Kidney (tissue), 14 donors: ENCODE results near the gene HMCES. TPM values are rescaled to one million over a fixed set of nuclear protein-coding genes. Genes with fewer than 3 reads are reported as not detected.
A peak's percentile ranks its signal among the peaks of the same experiment; 100 is the strongest.

Experiments used
- DNase-seq, 5 donors: peaks; one replicate each; pipeline ENCODE4 v3.0.0-alpha.2; 2013 to 2020
- FAIRE-seq: peaks from 2 replicates; lab custom pipeline; 2012; peaks lifted over from hg19 to GRCh38; lab: Jason Lieb, UNC
- H3K27ac ChIP-seq, 2 donors: one replicate each; pipeline ENCODE4 v1.7.0; 2013; ENCODE audit warnings: low read depth in 2 of 2, low read length in 2 of 2, inconsistent platforms in 1 of 2
- H3K27me3 ChIP-seq: one replicate; pipeline ENCODE4 v1.7.1; 2013; ENCODE audit warnings: low read length, inconsistent platforms; ENCODE audit not compliant: control insufficient read depth, insufficient read depth
- H3K36me3 ChIP-seq, 3 donors: one replicate each; pipeline versions ENCODE4 v1.7.0 to v1.7.1; 2013; ENCODE audit warnings: low read length in 3 of 3, control low read depth in 1 of 3, inconsistent platforms in 1 of 3; ENCODE audit not compliant: insufficient read depth in 3 of 3, control insufficient read depth in 2 of 3
- H3K4me1 ChIP-seq, 3 donors: one replicate each; pipeline versions ENCODE4 v1.7.0 to v1.7.1; 2013; ENCODE audit warnings: low read length in 3 of 3, inconsistent platforms in 1 of 3, low read depth in 1 of 3; ENCODE audit not compliant: control insufficient read depth in 2 of 3, insufficient read depth in 2 of 3
- H3K4me3 ChIP-seq, 3 donors: one replicate each; pipeline versions ENCODE4 v1.7.0 to v1.8.1; 2013; ENCODE audit warnings: low read length in 3 of 3, control low read depth in 1 of 3, inconsistent platforms in 1 of 3
- H3K9ac ChIP-seq, 3 donors: one replicate each; pipeline versions ENCODE4 v1.7.0 to v1.7.1; 2013; ENCODE audit warnings: low read length in 3 of 3, control low read depth in 1 of 3, inconsistent platforms in 1 of 3
- H3K9me3 ChIP-seq, 3 donors: one replicate each; pipeline versions ENCODE4 v1.7.0 to v1.7.1; 2013; ENCODE audit warnings: low read length in 3 of 3, control low read depth in 1 of 3, inconsistent platforms in 1 of 3; ENCODE audit not compliant: control insufficient read depth in 2 of 3, insufficient read depth in 1 of 3
- CTCF ChIP-seq: IDR thresholded peaks from 3 replicates; pipeline ENCODE4 v1.5.1; 2012; ENCODE audit warnings: mild to moderate bottlenecking, moderate library complexity, borderline replicate concordance; ENCODE audit not compliant: insufficient read depth; ENCODE audit errors: extremely low read depth
- intact Hi-C: fragments of 100-400 bp; cut with DNase I; formaldehyde crosslinking; loops from one replicate; pipeline ENCODE4 v1.11.1; 2022
- polyA plus RNA-seq: library from polyadenylated mRNA; stranded (reverse); fragments of 350-450 nt; fragmentation: Illumina TruSeq; extraction: RNeasy Lipid Tissue Mini Kit (QIAGEN cat#74804); gene quantifications from one replicate; pipeline ENCODE4 v1.2.3, GENCODE V29; 2014; ENCODE audit warnings: low read depth, low replicate concordance; ENCODE audit not compliant: insufficient read depth
- total RNA-seq: library from RNA; stranded (reverse); fragmentation: NEBNext Ultra II Directional; extraction: Animal tissue kit (Norgen Biotek cat#: 25700); gene quantifications from one replicate; pipeline ENCODE4 v1.2.1, GENCODE V29; 2021
- donor health status: control.
- donor health status: control.
- donor health status: control.
- donor health status: control.
- donor health status: control.
- donor health status: DM: yes; HTN: yes; CAD: no.
- donor health status: Normal renal cell carcinoma (clear cell type).

HMCES gene
- total and polyA plus RNA-seq, 2 donors from 2014 or later, result 37.4 to 40.1 TPM

GRCh38 chr3:129324855-129325254, 46.2 kb downstream of the HMCES start:
- intact Hi-C loops, result no loop called here
- Histone ChIP-seq H3K27me3 (no peaks in the 10 kb centered on the region), H3K9ac (no peak overlapping the region), H3K36me3 (peaks cover 3 to 9% (median 5%) of the 10 kb centered on the region in 3 donors), H3K27ac (no peak overlapping the region), H3K4me1 (no peaks in the 10 kb centered on the region), H3K9me3 (no peaks in the 10 kb centered on the region), H3K4me3 (no peak overlapping the region)
- no peak for TF ChIP-seq CTCF
- DNase-seq, result peak in 1 of 5 donors; percentile 53
- FAIRE-seq, result no peak

DNA sequence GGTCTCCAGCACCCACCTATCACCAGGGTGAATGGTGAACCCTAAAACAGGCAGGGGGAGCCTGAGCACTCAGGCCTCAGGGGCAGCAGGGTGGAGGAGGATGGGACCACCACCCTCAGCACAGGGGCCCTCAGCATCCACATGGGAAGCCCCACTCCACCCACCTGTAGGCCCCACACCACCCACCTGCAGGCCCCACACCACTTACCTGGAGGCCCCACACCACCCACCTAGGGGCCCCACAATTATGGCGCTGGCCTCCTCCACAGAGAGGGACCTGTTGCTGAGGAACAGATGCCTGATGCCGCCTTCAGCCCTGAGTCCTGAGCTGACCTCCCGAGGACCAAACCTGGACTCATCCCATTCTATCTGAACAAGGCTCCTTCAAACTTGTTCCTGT, 46.7 kb downstream of the HMCES start:
- TF ChIP-seq CTCF, result no peak
- FAIRE-seq, result no peak
- no peak overlapping the region for H3K4me3 ChIP-seq

GRCh38 chr3:129326138-129326537, 47.5 kb downstream of the HMCES start:
- no peaks in the 10 kb centered on the region for H3K9me3 ChIP-seq
- no peaks in the 10 kb centered on the region for H3K4me1 ChIP-seq
- no peak overlapping the region for H3K27ac ChIP-seq
- H3K4me3 ChIP-seq, result no peak overlapping the region
- no peak overlapping the region for H3K9ac ChIP-seq
- no peaks in the 10 kb centered on the region for H3K27me3 ChIP-seq
- intact Hi-C loops, result no loop called here
- TF ChIP-seq CTCF, result no peak
- peak in 1 of 5 donors; percentile 44 for DNase-seq
- peaks cover 0 to 3% (median under 1%) of the 10 kb centered on the region in 3 donors for H3K36me3 ChIP-seq
- FAIRE-seq, result no peak

More for the DNA sequence above, 46.7 kb downstream of the HMCES start:
- intact Hi-C loops, result no loop called here
- Histone ChIP-seq H3K27ac (no peak overlapping the region), H3K9me3 (no peaks in the 10 kb centered on the region), H3K4me1 (no peaks in the 10 kb centered on the region), H3K36me3 (peaks cover 3 to 9% (median 5%) of the 10 kb centered on the region in 3 donors), H3K27me3 (no peaks in the 10 kb centered on the region), H3K9ac (no peak overlapping the region)
- DNase-seq, result peak in 1 of 5 donors; percentile 39

GRCh38 chr3:129326595-129326994, 47.9 kb downstream of the HMCES start:
- FAIRE-seq (no peak), DNase-seq (peak in 2 of 5 donors; percentile 48 to 55)
- Histone ChIP-seq H3K9me3 (no peaks in the 10 kb centered on the region), H3K9ac (no peak overlapping the region), H3K4me3 (no peak overlapping the region), H3K27me3 (no peaks in the 10 kb centered on the region), H3K4me1 (no peaks in the 10 kb centered on the region), H3K36me3 (no peaks in the 10 kb centered on the region), H3K27ac (no peak overlapping the region)
- TF ChIP-seq CTCF, result no peak
- intact Hi-C loops, result no loop called here
